ENCODE data around the gene FAF2. TPM values are rescaled to one million over a fixed set of nuclear protein-coding genes. Genes with fewer than 3 reads are reported as not detected.
"Not testable (repeated sequence)": the region's sequence is repeated elsewhere in the genome, so short reads cannot be mapped to it uniquely, and the experiment has no call there.

The FAF2 gene
- total RNA-seq, 4 donors from 2014 or later: 21.2 to 27.3 (median 23.9) TPM

DNA sequence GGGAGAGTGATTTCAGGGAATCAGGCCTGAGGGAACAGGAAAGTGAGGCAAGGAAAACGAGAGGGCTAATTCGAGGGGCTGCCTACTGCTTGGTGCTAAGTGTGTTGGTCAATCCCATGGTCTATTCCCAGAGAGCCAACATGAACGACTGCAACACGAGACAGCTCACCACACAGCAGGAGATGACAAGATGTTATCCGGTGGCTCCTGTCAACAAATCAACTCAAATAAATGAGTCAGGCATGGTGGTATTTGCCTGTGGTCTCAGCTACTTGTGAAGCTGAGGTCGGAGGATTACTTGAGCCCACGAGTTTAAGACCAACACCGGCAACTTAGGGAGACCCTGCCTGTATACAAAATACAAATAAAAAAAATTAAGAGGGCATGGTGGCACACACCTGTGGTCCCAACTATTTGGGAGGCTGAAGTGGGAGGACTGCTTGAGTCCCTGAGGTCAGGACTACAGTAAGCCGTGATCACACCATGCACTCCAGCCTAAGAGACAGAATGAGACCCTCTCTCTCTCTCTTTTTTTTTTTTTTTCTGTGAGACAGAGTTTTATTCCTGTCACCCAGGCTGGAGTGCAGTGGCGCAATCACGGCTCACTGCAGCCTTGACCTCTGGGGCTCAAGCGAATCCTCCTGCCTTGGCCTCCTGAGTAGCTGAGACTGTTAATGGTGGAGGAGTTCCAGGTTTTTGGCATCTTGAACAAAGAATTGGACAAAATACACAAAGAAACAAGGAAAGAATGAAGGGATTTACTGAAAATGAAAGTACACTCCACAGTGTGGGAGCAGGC is 9.0 kb upstream of the FAF2 start:
- Histone ChIP-seq H3K36me3 (no peaks in the 10 kb centered on the region), H3K9me3 (no peaks in the 10 kb centered on the region), H3K27me3 (peaks cover 0 to 12% (median 0%) of the 10 kb centered on the region in 4 donors), H3K4me1 (peaks cover 0 to 3% (median 0%) of the 10 kb centered on the region in 4 donors), H3K27ac (replicated peaks in 1 of 4) (no peak overlapping the region), H3K4me3 (no peak overlapping the region)
- DNase-seq (ENCODE audit: extremely low spot score): no peak
- 82% methylated on average over 12 of the region's 12 CpGs for WGBS
- intact Hi-C loops (cut with DNase I): no loop called here
- TF ChIP-seq, protein P1, sequence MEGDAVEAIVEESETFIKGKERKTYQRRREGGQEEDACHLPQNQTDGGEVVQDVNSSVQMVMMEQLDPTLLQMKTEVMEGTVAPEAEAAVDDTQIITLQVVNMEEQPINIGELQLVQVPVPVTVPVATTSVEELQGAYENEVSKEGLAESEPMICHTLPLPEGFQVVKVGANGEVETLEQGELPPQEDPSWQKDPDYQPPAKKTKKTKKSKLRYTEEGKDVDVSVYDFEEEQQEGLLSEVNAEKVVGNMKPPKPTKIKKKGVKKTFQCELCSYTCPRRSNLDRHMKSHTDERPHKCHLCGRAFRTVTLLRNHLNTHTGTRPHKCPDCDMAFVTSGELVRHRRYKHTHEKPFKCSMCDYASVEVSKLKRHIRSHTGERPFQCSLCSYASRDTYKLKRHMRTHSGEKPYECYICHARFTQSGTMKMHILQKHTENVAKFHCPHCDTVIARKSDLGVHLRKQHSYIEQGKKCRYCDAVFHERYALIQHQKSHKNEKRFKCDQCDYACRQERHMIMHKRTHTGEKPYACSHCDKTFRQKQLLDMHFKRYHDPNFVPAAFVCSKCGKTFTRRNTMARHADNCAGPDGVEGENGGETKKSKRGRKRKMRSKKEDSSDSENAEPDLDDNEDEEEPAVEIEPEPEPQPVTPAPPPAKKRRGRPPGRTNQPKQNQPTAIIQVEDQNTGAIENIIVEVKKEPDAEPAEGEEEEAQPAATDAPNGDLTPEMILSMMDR (IDR thresholded peaks at IDR 0.05): no peak
- TF ChIP-seq POLR2A (IDR thresholded peaks at IDR 0.05; ENCODE audit: low read depth): no peak
- TF ChIP-seq POLR2AphosphoS5 (IDR thresholded peaks at IDR 0.05): no peak
- no peak for TF ChIP-seq EP300 (IDR thresholded peaks at IDR 0.05)

DNA sequence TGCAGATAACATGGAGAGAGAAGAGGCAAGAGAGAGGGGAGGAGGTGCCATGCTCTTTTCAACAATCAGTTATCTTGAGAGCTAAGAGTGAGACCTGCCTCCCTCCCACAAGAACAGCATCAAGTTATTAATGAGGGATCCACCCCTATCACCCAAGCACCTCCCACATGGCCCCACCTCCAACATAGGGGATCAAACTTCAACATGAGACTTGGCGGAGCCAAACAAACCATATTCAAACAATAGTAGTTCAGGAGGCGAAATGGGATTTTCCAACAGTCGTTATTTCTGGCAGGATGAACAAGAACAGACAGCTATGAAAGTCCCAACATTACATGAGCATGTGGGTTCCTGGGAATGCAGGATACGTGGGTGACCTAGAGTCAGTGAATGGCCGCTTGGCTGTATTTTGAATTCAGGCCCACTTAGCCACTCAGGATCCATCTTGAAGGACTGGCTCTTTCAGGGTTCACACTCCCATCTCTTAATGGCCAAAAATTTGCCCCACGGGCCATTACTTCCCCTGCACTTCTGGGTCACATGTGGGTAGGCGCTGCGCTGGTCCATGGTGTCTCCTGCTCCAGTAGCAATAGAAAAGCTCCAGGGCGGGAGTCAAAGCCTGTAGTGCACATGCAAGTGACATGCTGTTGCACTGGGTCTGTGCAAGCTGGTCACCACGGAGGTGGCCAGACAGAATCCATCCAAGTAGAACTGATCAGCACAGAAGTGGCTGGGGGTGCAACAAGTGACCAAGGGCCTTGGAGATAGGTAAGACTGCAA is 7.1 kb upstream of the FAF2 start:
- WGBS: 76% methylated on average over 10 of the region's 10 CpGs
- H3K36me3 ChIP-seq: no peaks in the 10 kb centered on the region
- no peak for TF ChIP-seq POLR2A (IDR thresholded peaks at IDR 0.05; ENCODE audit: low read depth)
- TF ChIP-seq, protein P1 (IDR thresholded peaks at IDR 0.05): no peak
- TF ChIP-seq EP300 (IDR thresholded peaks at IDR 0.05): no peak
- TF ChIP-seq POLR2AphosphoS5 (IDR thresholded peaks at IDR 0.05): no peak
- intact Hi-C loops (cut with DNase I): no loop called here
- peaks cover 0 to 12% (median 0%) of the 10 kb centered on the region in 4 donors for H3K27me3 ChIP-seq
- no peak for DNase-seq (ENCODE audit: extremely low spot score)
- H3K4me1 ChIP-seq: peaks cover 0 to 3% (median under 1%) of the 10 kb centered on the region in 4 donors
- no peaks in the 10 kb centered on the region for H3K9me3 ChIP-seq
- no peak overlapping the region for H3K4me3 ChIP-seq
- H3K27ac ChIP-seq (replicated peaks in 1 of 4): no peak overlapping the region

DNA sequence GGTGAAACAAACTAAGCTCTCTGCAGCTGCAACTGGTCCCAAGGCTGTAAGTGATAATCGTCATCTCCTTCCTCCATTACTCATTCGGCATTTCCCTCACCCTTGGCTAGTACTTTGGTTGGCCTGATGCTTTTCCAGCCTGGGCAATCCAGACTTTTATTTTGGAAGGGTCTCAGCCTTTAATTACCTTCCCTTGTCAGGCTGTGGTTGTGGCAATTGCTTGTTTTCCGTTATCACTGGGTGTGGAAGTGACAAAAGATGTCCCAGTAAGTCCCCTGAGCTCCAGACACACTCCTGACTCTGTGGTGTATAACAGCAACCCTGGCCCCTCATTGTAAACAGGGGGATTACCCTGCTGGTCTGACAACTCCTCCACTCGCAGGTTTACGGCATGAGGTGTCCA is 6.3 kb upstream of the FAF2 start:
- Histone ChIP-seq H3K36me3 (no peaks in the 10 kb centered on the region), H3K4me3 (no peak overlapping the region), H3K27ac (replicated peaks in 1 of 4) (no peak overlapping the region), H3K9me3 (no peaks in the 10 kb centered on the region), H3K27me3 (peaks cover 0 to 12% (median 0%) of the 10 kb centered on the region in 4 donors), H3K4me1 (peaks cover 5 to 8% (median 6%) of the 10 kb centered on the region in 4 donors)
- intact Hi-C loops (cut with DNase I): no loop called here
- no peak for DNase-seq (ENCODE audit: extremely low spot score)
- TF ChIP-seq EP300 (IDR thresholded peaks at IDR 0.05) (no peak), POLR2AphosphoS5 (IDR thresholded peaks at IDR 0.05) (no peak), POLR2A (IDR thresholded peaks at IDR 0.05; ENCODE audit: low read depth) (no peak)
- TF ChIP-seq, protein P1 (IDR thresholded peaks at IDR 0.05): no peak
- WGBS: 22% methylated on average over 5 of the region's 5 CpGs

DNA sequence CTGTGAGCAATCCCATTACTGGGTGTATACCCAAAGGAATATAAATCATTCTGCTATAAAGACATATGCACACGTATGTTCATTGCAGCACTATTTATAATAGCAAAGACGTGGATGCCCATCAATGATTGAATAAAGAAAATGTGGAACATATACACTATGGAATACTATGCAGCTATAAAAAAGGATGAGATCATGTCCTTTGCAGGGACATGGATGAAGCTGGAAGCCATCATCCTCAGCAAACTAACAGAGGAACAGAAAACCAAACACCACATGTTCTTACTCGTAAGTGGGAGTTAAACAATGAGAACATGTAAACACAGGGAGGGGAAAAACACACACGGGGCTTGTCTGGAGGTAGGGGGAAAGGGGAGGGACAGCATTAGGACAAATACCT is 5.3 kb upstream of the FAF2 start:
- H3K4me3 ChIP-seq; H3K9me3 ChIP-seq; H3K36me3 ChIP-seq; H3K27ac ChIP-seq (replicated peaks in 1 of 4); DNase-seq (ENCODE audit: extremely low spot score); intact Hi-C loops (cut with DNase I): not testable (repeated sequence)
- H3K27me3 ChIP-seq: peaks cover 0 to 12% (median 0%) of the 10 kb centered on the region in 4 donors
- peaks cover 7 to 12% (median 9%) of the 10 kb centered on the region in 4 donors for H3K4me1 ChIP-seq
- 67% methylated on average over 4 of the region's 4 CpGs for WGBS

DNA sequence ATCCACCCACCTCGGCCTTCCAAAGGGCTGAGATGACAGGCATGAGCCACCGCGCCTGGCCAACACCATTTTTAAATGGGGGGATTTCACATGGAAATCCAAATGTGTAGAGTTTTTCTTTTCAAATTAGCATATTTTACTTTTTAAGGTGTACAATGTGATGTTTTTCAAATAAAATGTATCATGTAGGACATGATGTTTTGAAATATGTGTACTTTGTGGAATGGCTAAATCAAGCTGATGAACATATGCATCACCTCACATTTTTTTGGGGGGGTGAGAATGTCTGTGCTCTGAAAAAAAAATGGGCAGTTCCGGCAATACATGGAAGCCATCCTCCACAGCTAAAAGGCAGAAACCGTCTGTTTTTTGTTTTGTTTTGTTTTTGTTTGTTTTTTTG is 3.4 kb upstream of the FAF2 start:
- TF ChIP-seq POLR2AphosphoS5 (IDR thresholded peaks at IDR 0.05): no peak
- TF ChIP-seq, protein P1 (IDR thresholded peaks at IDR 0.05): no peak
- TF ChIP-seq POLR2A (IDR thresholded peaks at IDR 0.05; ENCODE audit: low read depth): no peak
- no peak for TF ChIP-seq EP300 (IDR thresholded peaks at IDR 0.05)
- intact Hi-C loops (cut with DNase I): loop anchor here (5.0 kb wide), 1 partner anchor 98 kb away; no protein-coding TSS in a partner anchor
- no peak for DNase-seq (ENCODE audit: extremely low spot score)
- WGBS: 85% methylated on average over 5 of the region's 5 CpGs
- H3K27ac ChIP-seq (replicated peaks in 1 of 4): no peak overlapping the region
- H3K9me3 ChIP-seq: no peaks in the 10 kb centered on the region
- H3K27me3 ChIP-seq: peaks cover 0 to 1% (median 0%) of the 10 kb centered on the region in 4 donors
- no peak overlapping the region for H3K4me3 ChIP-seq
- peaks cover 17 to 24% (median 19%) of the 10 kb centered on the region in 4 donors for H3K4me1 ChIP-seq
- H3K36me3 ChIP-seq: no peaks in the 10 kb centered on the region
